HG03045 (cell line): ENCODE measurements around the gene RHO.

ENCODE experiments used
- ATAC-seq: cut with Tn5 transposase; IDR thresholded peaks from one replicate; pipeline ENCODE4 v1.9.1; 2021; ENCODE audit warnings: mild to moderate bottlenecking, moderate library complexity; ENCODE audit not compliant: unreplicated experiment

RHO gene

GRCh38 chr3:129575233-129575996, 47.0 kb downstream of the RHO start:
- no peak for ATAC-seq

DNA sequence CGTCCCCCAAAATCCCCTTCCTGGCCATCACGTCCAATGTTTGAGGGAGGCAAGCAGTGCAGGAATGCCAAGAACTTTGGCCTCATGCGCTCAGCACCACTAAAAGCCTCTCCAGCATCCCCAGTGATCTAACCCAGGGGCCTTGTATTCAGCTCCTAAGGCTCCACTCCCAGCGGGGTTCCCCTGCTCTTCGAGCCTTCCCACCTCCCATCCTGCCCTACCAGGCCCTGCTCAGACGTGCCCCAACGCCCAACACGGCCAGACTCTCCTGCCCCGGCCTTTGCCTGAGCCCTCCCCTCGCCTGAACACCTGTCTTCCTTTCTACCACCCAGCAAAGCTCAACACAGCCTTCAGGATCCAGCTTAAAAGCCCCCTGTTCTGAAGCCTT, 47.6 kb downstream of the RHO start:
- ATAC-seq, result no peak

- no peak for ATAC-seq
Observed at GRCh38 chr3:129576514-129577352, 48.3 kb downstream of the RHO start.

GRCh38 chr3:129577366-129577765, 48.9 kb downstream of the RHO start:
- no peak for ATAC-seq

- ATAC-seq, result no peak
Observed at GRCh38 chr3:129577925-129578786, 49.7 kb downstream of the RHO start.

DNA sequence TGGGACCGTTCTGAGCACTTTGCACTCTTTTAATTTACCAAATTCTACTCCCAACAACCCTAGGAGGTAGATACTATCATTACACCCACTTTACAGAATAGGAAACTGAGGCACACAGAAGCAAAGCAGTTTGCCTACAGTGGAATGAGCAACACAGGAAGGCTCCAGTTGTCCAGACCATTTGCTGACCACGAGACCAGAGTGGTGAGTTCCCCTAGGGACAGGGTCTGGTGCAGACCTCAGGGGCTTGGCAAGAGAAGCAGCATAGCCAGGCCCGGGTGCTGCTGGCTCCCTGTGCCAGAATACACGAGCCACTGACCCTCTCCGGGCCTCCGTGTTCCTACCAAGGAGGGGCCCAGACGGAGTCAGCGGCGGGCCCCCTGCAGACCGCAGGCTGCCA, 51.6 kb downstream of the RHO start:
- ATAC-seq, result no peak

DNA sequence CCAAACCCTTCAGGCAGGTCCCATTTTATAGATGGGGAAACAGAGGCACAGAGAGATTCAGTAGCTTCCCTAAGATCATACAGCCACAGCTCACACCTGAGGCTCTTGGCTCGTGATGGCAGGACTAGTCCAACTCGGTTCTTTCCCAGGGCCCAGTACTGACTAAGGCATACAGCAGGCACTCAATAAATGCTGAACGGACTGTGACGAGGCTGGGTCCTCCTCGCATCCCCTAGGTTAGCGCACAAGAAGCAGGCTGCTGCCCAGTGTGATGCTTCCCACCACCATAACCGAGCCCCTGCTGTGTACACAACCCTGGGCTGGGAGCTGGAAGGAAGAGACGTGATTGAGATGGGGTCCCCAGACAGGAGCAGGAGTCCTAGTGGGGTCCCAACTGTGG, 53.2 kb downstream of the RHO start:
- ATAC-seq, result no peak

DNA sequence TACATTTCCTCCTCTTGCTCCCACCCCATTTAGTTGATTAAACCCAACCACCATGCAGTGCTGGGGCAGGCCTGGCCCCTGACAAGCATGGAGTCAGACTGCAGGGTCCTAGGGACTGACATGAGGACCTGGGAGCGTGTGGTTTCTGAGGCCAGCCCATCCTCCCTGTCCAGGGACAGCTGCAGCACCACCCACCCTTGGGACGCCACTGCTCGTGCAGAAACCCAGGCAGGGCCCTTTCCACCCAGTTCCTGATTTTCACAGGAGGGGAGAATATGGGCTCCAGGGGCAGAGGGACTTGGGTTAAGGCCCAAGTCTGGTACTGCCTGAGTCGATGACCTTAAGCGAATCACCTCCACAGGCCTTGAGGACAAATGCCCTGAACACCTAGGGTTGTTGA, 54.4 kb downstream of the RHO start:
- no peak for ATAC-seq

DNA sequence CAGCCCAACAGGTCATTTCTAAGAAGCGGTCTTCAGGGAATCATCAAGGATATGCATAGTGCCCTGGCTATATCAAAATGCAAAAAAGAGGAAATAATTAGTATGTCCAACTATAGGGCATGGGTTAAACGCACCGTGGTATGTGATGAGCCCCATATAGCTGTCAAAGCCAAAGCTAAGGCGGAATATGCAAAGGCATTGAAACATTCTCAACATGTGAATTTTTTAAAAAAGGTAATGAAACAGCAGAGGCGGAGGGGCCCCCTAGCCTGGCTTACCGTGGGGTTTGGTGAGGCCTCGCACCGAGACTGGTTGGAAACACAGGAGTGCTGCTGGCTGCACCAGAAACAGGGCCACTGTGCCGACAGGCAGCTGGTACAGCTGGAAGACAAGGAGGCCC, 54.9 kb downstream of the RHO start:
- no peak for ATAC-seq

- no peak for ATAC-seq
Observed at GRCh38 chr3:129584631-129585030, 56.2 kb downstream of the RHO start.
